Measurements from ENCODE around the gene TNFRSF12A. TPM values are rescaled to one million over a fixed set of nuclear protein-coding genes. Genes with fewer than 3 reads are reported as not detected.

Gene TNFRSF12A
- polyA plus RNA-seq, 1 experiment: 282 TPM

DNA sequence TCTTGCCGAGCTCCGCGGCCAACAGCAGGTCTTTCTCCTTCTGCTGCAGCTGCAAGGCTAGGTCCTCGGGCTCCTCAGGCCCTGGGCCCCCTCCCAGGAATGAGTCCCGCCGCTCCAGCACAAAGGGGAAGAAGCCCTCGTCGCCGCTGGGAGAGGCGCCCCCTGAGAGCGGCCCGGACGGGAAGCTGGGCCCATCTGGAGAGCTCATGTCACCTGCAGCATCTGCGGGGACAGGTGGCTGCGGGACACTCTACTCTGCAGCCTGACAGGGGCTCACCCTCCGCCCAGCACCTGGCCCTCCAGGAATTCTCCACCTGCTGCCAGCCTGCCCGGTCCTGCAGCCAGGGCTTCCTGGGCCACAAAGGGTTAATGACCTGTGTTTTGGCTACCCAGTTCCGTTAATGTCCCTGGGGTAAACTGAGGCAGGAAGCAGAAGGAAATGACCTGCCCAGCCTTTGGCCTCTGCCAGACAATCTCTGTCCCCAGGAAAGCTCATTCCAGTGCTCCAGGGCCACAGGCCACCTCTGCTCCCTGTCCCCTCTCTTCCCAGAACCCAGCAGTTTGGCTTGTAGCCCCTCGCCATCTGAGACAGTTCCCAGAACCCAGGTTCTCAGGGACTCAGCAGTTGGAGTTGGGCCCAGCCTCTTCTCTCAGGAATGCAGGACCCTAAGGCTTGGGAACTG is 15.3 kb downstream of the TNFRSF12A start:
- Histone ChIP-seq H3K4me3 (ENCODE audit: low read depth, low read length) (no peak overlapping the region), H3K36me3 (ENCODE audit: control insufficient read depth, insufficient read depth, low read length) (no peaks in the 10 kb centered on the region), H3K27me3 (ENCODE audit: control insufficient read depth, insufficient read depth, low read length) (peaks cover 49% of the 10 kb centered on the region)
- CTCF ChIA-PET: interaction anchor here (1.3 to 8.0 kb wide), 5 partner anchors 14 to 131 kb away, joined by 3 to 78 read pairs (median 4); partner anchors contain the start of genes HCFC1R1, THOC6 and TNFRSF12A
- DNase-seq (ENCODE audit: low read depth): no peak
- no peak for TF ChIP-seq CTCF (IDR thresholded peaks at IDR 0.05; ENCODE audit: insufficient read depth, low read depth, low read length)
- POLR2A ChIA-PET: no interaction called here

- no peak for TF ChIP-seq CTCF (IDR thresholded peaks at IDR 0.05; ENCODE audit: insufficient read depth, low read depth, low read length)
- peaks cover 49% of the 10 kb centered on the region for H3K27me3 ChIP-seq (ENCODE audit: control insufficient read depth, insufficient read depth, low read length)
- no peak for DNase-seq (ENCODE audit: low read depth)
- ChIA-PET CTCF (interaction anchor here (1.3 to 1.8 kb wide), 3 partner anchors 8 to 22 kb away, joined by 3 to 4 read pairs (median 4); no protein-coding TSS in a partner anchor), POLR2A (no interaction called here)
- no peak overlapping the region for H3K4me3 ChIP-seq (ENCODE audit: low read depth, low read length)
- H3K36me3 ChIP-seq (ENCODE audit: control insufficient read depth, insufficient read depth, low read length): no peaks in the 10 kb centered on the region
Measured at GRCh38 chr16:3035972-3036725, 16.0 kb downstream of the TNFRSF12A start.

- POLR2A ChIA-PET: no interaction called here
- H3K27me3 ChIP-seq (ENCODE audit: control insufficient read depth, insufficient read depth, low read length): peaks cover 50% of the 10 kb centered on the region
- DNase-seq (ENCODE audit: low read depth): no peak
- no peaks in the 10 kb centered on the region for H3K36me3 ChIP-seq (ENCODE audit: control insufficient read depth, insufficient read depth, low read length)
- H3K4me3 ChIP-seq (ENCODE audit: low read depth, low read length): no peak within 1 kb of the TSS
- CTCF ChIA-PET: interaction anchor here (1.3 to 1.8 kb wide), 3 partner anchors 9 to 22 kb away, joined by 3 to 4 read pairs (median 4); no protein-coding TSS in a partner anchor
- no peak for TF ChIP-seq CTCF (IDR thresholded peaks at IDR 0.05; ENCODE audit: insufficient read depth, low read depth, low read length)
Measured at GRCh38 chr16:3036726-3037315, 16.7 kb downstream of the TNFRSF12A start, which contains the start of gene BICDL2. TSS of gene BICDL2 (minus strand) at chr16:3036944. CDS start at chr16:3035496, 1,448 bp downstream.

- ChIA-PET CTCF (interaction anchor here (1.4 to 8.1 kb wide), 5 partner anchors 8 to 91 kb away, joined by 4 to 97 read pairs (median 5); no protein-coding TSS in a partner anchor), POLR2A (no interaction called here)
- Histone ChIP-seq H3K4me3 (ENCODE audit: low read depth, low read length) (no peak overlapping the region), H3K36me3 (ENCODE audit: control insufficient read depth, insufficient read depth, low read length) (no peaks in the 10 kb centered on the region), H3K27me3 (ENCODE audit: control insufficient read depth, insufficient read depth, low read length) (peaks cover 47% of the 10 kb centered on the region)
- DNase-seq (ENCODE audit: low read depth): no peak
- TF ChIP-seq CTCF (IDR thresholded peaks at IDR 0.05; ENCODE audit: insufficient read depth, low read depth, low read length): no peak
Measured at GRCh38 chr16:3038256-3038655, 18.1 kb downstream of the TNFRSF12A start.

GRCh38 chr16:3038896-3039295 is 18.7 kb downstream of the TNFRSF12A start:
- no peaks in the 10 kb centered on the region for H3K36me3 ChIP-seq (ENCODE audit: control insufficient read depth, insufficient read depth, low read length)
- TF ChIP-seq CTCF (IDR thresholded peaks at IDR 0.05; ENCODE audit: insufficient read depth, low read depth, low read length): no peak
- peaks cover 43% of the 10 kb centered on the region for H3K27me3 ChIP-seq (ENCODE audit: control insufficient read depth, insufficient read depth, low read length)
- DNase-seq (ENCODE audit: low read depth): no peak
- POLR2A ChIA-PET: interaction anchor here (0.7 kb wide), 1 partner anchor 74 kb away, joined by 3 read pairs; no protein-coding TSS in a partner anchor
- CTCF ChIA-PET: interaction anchor here (1.4 to 8.1 kb wide), 4 partner anchors 9 to 91 kb away, joined by 4 to 97 read pairs (median 8); no protein-coding TSS in a partner anchor
- no peak overlapping the region for H3K4me3 ChIP-seq (ENCODE audit: low read depth, low read length)
